PC-9 (cell line): Measurements from ENCODE around the gene TANC1. TPM values are rescaled to one million over a fixed set of nuclear protein-coding genes. Genes with fewer than 3 reads are reported as not detected.

Source experiments
- BruUV-seq: library from RNA; stranded (reverse); fragments of 400-500 nt; replicated peaks from 2 replicates; lab custom pipeline; 2021; lab: Mats Ljungman, UMichigan
- CTCF ChIA-PET: fragments of 300-600 bp; sonication (Branson Sonifier 250); formaldehyde crosslinking; loops from one replicate; lab custom pipeline; 2022; ENCODE audit warnings: antibody characterized with exemption; lab: Charles Lee
- POLR2A ChIA-PET: fragments of 300-600 bp; sonication (Branson Sonifier 250); formaldehyde crosslinking; loops from one replicate; lab custom pipeline; 2022; ENCODE audit warnings: antibody characterized with exemption; ENCODE audit not compliant: unreplicated experiment; lab: Charles Lee
- DNase-seq, 2 experiments: peaks; one replicate each; pipeline versions ENCODE4 v3.0.0 to v3.0.0-alpha.2; 2015 to 2022; ENCODE audit warnings: mixed read lengths in 1 of 2
- H2AFZ ChIP-seq: fragments of 200-600 bp; sonication (generic); 2 replicates; pipeline ENCODE4 v1.8.1; 2017; ENCODE audit warnings: antibody characterized with exemption
- H3F3A ChIP-seq: fragments of 200-600 bp; sonication (generic); 2 replicates; pipeline ENCODE4 v1.8.1; 2017; ENCODE audit warnings: antibody characterized with exemption, mild to moderate bottlenecking, low read depth; ENCODE audit not compliant: insufficient read depth
- H3K27ac ChIP-seq: fragments of 200-600 bp; sonication (generic); 2 replicates; pipeline ENCODE4 v1.6.1; 2016; ENCODE audit warnings: mixed run types
- H3K27me3 ChIP-seq: fragments of 200-600 bp; sonication (generic); 2 replicates; pipeline ENCODE4 v1.6.1; 2016; ENCODE audit warnings: low read depth, mixed run types; ENCODE audit not compliant: insufficient read depth
- H3K36me3 ChIP-seq: fragments of 200-600 bp; sonication (generic); 2 replicates; pipeline ENCODE4 v1.6.1; 2016; ENCODE audit warnings: low read depth, mixed run types
- H3K4me1 ChIP-seq: fragments of 200-600 bp; sonication (generic); replicated peaks from 2 replicates; pipeline ENCODE4 v1.6.1; 2016; ENCODE audit warnings: mixed run types; ENCODE audit not compliant: insufficient read depth
- H3K4me2 ChIP-seq: fragments of 200-600 bp; sonication (generic); 2 replicates; pipeline ENCODE4 v1.6.1; 2017; ENCODE audit warnings: mixed run types
- H3K4me3 ChIP-seq: fragments of 200-600 bp; sonication (generic); 2 replicates; pipeline ENCODE4 v1.6.1; 2016; ENCODE audit warnings: mixed run types
- H3K79me2 ChIP-seq: fragments of 200-600 bp; sonication (generic); 2 replicates; pipeline ENCODE4 v1.6.1; 2017; ENCODE audit warnings: low read depth, mixed run types
- H3K9me2 ChIP-seq: fragments of 200-600 bp; sonication (generic); 2 replicates; pipeline ENCODE4 v1.8.1; 2017; ENCODE audit warnings: mild to moderate bottlenecking; ENCODE audit not compliant: insufficient read depth
- H3K9me3 ChIP-seq: fragments of 200-600 bp; sonication (generic); 2 replicates; pipeline ENCODE4 v1.8.1; 2016; ENCODE audit warnings: low read depth; ENCODE audit not compliant: insufficient read depth
- H4K20me1 ChIP-seq: fragments of 200-600 bp; sonication (generic); 2 replicates; pipeline ENCODE4 v1.8.1; 2017; ENCODE audit not compliant: insufficient read depth
- CTCF ChIP-seq: fragments of 200-600 bp; sonication (generic); conservative IDR thresholded peaks from 2 replicates; pipeline ENCODE4 v1.6.1; 2017; ENCODE audit warnings: mixed run types, antibody characterized with exemption, mild to moderate bottlenecking, moderate library complexity
- EZH2 ChIP-seq: fragments of 200-600 bp; sonication (generic); IDR thresholded peaks from 2 replicates; pipeline ENCODE4 v1.8.0; 2017; ENCODE audit warnings: antibody characterized with exemption, low read depth
- intact Hi-C: fragments of 100-400 bp; cut with micrococcal nuclease; formaldehyde crosslinking; loops from one replicate; pipeline ENCODE4 v1.10.0; 2022; ENCODE audit not compliant: unreplicated experiment
- total RNA-seq: library from RNA; stranded (reverse); gene quantifications from 2 replicates; pipeline ENCODE4 v1.2.3, GENCODE V29; 2021

The TANC1 gene
- total RNA-seq, 1 experiment from 2014 or later: 26.0 TPM

GRCh38 chr2:159151198-159152127, 183.0 kb downstream of the TANC1 start:
- CTCF ChIA-PET: no interaction called here
- DNase-seq: peak in 1 of 2 experiments; percentile 59
- POLR2A ChIA-PET: interaction anchor here (0.7 kb wide), 1 partner anchor 51 kb away, joined by 3 read pairs; no protein-coding TSS in a partner anchor
- H2AFZ ChIP-seq: no peak overlapping the region
- no peak overlapping the region for H3K4me3 ChIP-seq
- H3K4me1 ChIP-seq: peaks cover 75% of the 10 kb centered on the region
- BruUV-seq: no TSS peak
- peaks cover 58% of the 10 kb centered on the region for H3F3A ChIP-seq
- peak overlapping the region; percentile 53 for H3K4me2 ChIP-seq
- no peaks in the 10 kb centered on the region for H3K36me3 ChIP-seq
- H3K27ac ChIP-seq: peak overlapping the region; percentile 25
- no peaks in the 10 kb centered on the region for H3K27me3 ChIP-seq
- TF ChIP-seq CTCF: no peak
- TF ChIP-seq EZH2: no peak
- H4K20me1 ChIP-seq: no peaks in the 10 kb centered on the region
- H3K79me2 ChIP-seq: peaks cover 11% of the 10 kb centered on the region; the same call in 1 of the 2 replicates
- no peaks in the 10 kb centered on the region for H3K9me2 ChIP-seq
- H3K9me3 ChIP-seq: no peaks in the 10 kb centered on the region
- intact Hi-C loops: no loop called here

- Histone ChIP-seq H3K9me2 (no peaks in the 10 kb centered on the region), H3K27me3 (no peaks in the 10 kb centered on the region), H3K79me2 (peaks cover 19% of the 10 kb centered on the region), H2AFZ (no peak overlapping the region), H4K20me1 (no peaks in the 10 kb centered on the region), H3K4me3 (no peak overlapping the region), H3F3A (peaks cover 52% of the 10 kb centered on the region), H3K27ac (peak overlapping the region; percentile 86), H3K4me1 (peaks cover 72% of the 10 kb centered on the region), H3K36me3 (no peaks in the 10 kb centered on the region), H3K4me2 (peak overlapping the region; percentile 65), H3K9me3 (no peaks in the 10 kb centered on the region)
- POLR2A ChIA-PET: no interaction called here
- CTCF ChIA-PET: no interaction called here
- BruUV-seq: no TSS peak
- intact Hi-C loops: no loop called here
- DNase-seq: no peak
- TF ChIP-seq EZH2 (no peak), CTCF (no peak)
These were observed 183.8 kb downstream of the TANC1 start for GRCh38 chr2:159152128-159152778.

- no peak overlapping the region for H2AFZ ChIP-seq
- H3K4me2 ChIP-seq: peak overlapping the region; percentile 65
- no peaks in the 10 kb centered on the region for H4K20me1 ChIP-seq
- no peak overlapping the region for H3K4me3 ChIP-seq
- H3K9me3 ChIP-seq: no peaks in the 10 kb centered on the region
- CTCF ChIA-PET: no interaction called here
- peaks cover 23% of the 10 kb centered on the region for H3K79me2 ChIP-seq
- no peak for DNase-seq
- no peaks in the 10 kb centered on the region for H3K27me3 ChIP-seq
- no TSS peak for BruUV-seq
- H3K4me1 ChIP-seq: peaks cover 64% of the 10 kb centered on the region
- H3K9me2 ChIP-seq: no peaks in the 10 kb centered on the region
- H3F3A ChIP-seq: peaks cover 49% of the 10 kb centered on the region
- TF ChIP-seq CTCF (no peak), EZH2 (no peak)
- H3K27ac ChIP-seq: peak overlapping the region; percentile 86
- POLR2A ChIA-PET: interaction anchor here (0.6 kb wide), 2 partner anchors 84 to 725 kb away, joined by 3 read pairs; no protein-coding TSS in a partner anchor
- H3K36me3 ChIP-seq: no peaks in the 10 kb centered on the region
- intact Hi-C loops: loop anchor here (1.0 kb wide), 1 partner anchor 29 kb away; no protein-coding TSS in a partner anchor
These were observed 184.6 kb downstream of the TANC1 start for GRCh38 chr2:159153063-159153462.
